Thoracic aorta (tissue), 2 donors: Measurements from ENCODE around the gene DPH1. TPM values are rescaled to one million over a fixed set of nuclear protein-coding genes. Genes with fewer than 3 reads are reported as not detected.

Source experiments
- ATAC-seq: fragments of 150-250 bp; one replicate; pipeline ENCODE4 v1.8.0; 2017; ENCODE audit warnings: low read depth; ENCODE audit not compliant: insufficient number of reproducible peaks, low FRiP score
- DNase-seq: peaks from one replicate; pipeline ENCODE4 v3.0.0-alpha.2; 2020; ENCODE audit warnings: low spot score
- H3K27ac ChIP-seq, 2 donors: fragments of 200-600 bp; sonication (generic); 1 replicate in 1 of 2; 2 replicates in 1 of 2; pipeline ENCODE4 v1.5.1; 2016; ENCODE audit warnings: mild to moderate bottlenecking in 2 of 2, moderate library complexity in 2 of 2
- H3K27me3 ChIP-seq: fragments of 200-600 bp; sonication (generic); replicated peaks from 2 replicates; pipeline ENCODE4 v1.6.0; 2016; ENCODE audit warnings: mild to moderate bottlenecking; ENCODE audit not compliant: insufficient read depth
- H3K36me3 ChIP-seq: fragments of 200-600 bp; sonication (generic); one replicate; pipeline ENCODE4 v1.5.1; 2016
- H3K4me1 ChIP-seq, 2 donors: fragments of 200-600 bp; sonication (generic); 1 replicate in 1 of 2; 2 replicates in 1 of 2; pipeline versions ENCODE4 v1.5.1 to v1.6.0; 2016; ENCODE audit warnings: low read depth in 2 of 2, mild to moderate bottlenecking in 1 of 2; ENCODE audit not compliant: control insufficient read depth in 1 of 2
- H3K4me3 ChIP-seq: fragments of 200-600 bp; sonication (generic); 2 replicates; pipeline ENCODE4 v1.5.1; 2016; ENCODE audit warnings: mild to moderate bottlenecking
- H3K9me3 ChIP-seq: fragments of 200-600 bp; sonication (generic); 2 replicates; pipeline ENCODE4 v1.5.1; 2016
- CTCF ChIP-seq: fragments of 200-600 bp; sonication (generic); IDR thresholded peaks from one replicate; pipeline ENCODE4 v1.5.1; 2019; ENCODE audit warnings: antibody characterized with exemption
- total RNA-seq, 2 donors: library from RNA; depleted of rRNA; stranded (reverse); fragments of >200 nt; gene quantifications; one replicate each; pipeline versions ENCODE4 v1.1.0 to v1.2.3, GENCODE V29; 2016

Gene DPH1
- total RNA-seq, 2 donors from 2014 or later = 46.0 to 61.1 TPM

GRCh38 chr17:1995907-1996799 is 33.8 kb upstream of the DPH1 start:
- ATAC-seq (no peak), DNase-seq (no peak)
- peaks cover 26 to 40% of the 10 kb centered on the region in 2 donors for H3K4me1 ChIP-seq
- H3K36me3 ChIP-seq = no peaks in the 10 kb centered on the region
- no peak overlapping the region for H3K27ac ChIP-seq
- no peak for TF ChIP-seq CTCF
- no peak overlapping the region for H3K4me3 ChIP-seq
- H3K9me3 ChIP-seq = no peaks in the 10 kb centered on the region
- no peaks in the 10 kb centered on the region for H3K27me3 ChIP-seq

- Histone ChIP-seq H3K4me1 (peaks cover 26 to 40% of the 10 kb centered on the region in 2 donors), H3K36me3 (no peaks in the 10 kb centered on the region), H3K9me3 (no peaks in the 10 kb centered on the region), H3K27me3 (no peaks in the 10 kb centered on the region), H3K4me3 (no peak overlapping the region), H3K27ac (no peak overlapping the region)
- no peak for TF ChIP-seq CTCF
- no peak for ATAC-seq
- no peak for DNase-seq
These were observed 33.1 kb upstream of the DPH1 start for GRCh38 chr17:1996800-1997288.

GRCh38 chr17:1997289-1997926 is 32.5 kb upstream of the DPH1 start:
- Histone ChIP-seq H3K4me3 (peak overlapping the region; percentile 79), H3K27ac (no peak overlapping the region), H3K4me1 (peaks cover 26 to 40% of the 10 kb centered on the region in 2 donors), H3K36me3 (no peaks in the 10 kb centered on the region), H3K9me3 (no peaks in the 10 kb centered on the region), H3K27me3 (no peaks in the 10 kb centered on the region)
- DNase-seq = no peak
- no peak for ATAC-seq
- TF ChIP-seq CTCF = no peak

- no peaks in the 10 kb centered on the region for H3K36me3 ChIP-seq
- H3K4me1 ChIP-seq = peaks cover 26 to 40% of the 10 kb centered on the region in 2 donors
- TF ChIP-seq CTCF = no peak
- peak overlapping the region in 1 of 2 donors; percentile 21 for H3K27ac ChIP-seq
- no peak for DNase-seq
- ATAC-seq = no peak
- H3K27me3 ChIP-seq = no peaks in the 10 kb centered on the region
- H3K4me3 ChIP-seq = peak overlapping the region; percentile 79
- H3K9me3 ChIP-seq = no peaks in the 10 kb centered on the region
These were observed 31.8 kb upstream of the DPH1 start for GRCh38 chr17:1997927-1998742.
